ENCODE measurements around the gene LRMDA.

- TF ChIP-seq EZH2phosphoT487 (IDR thresholded peaks at IDR 0.05; ENCODE audit: borderline replicate concordance, low read length) (no peak), EZH2 (IDR thresholded peaks at IDR 0.05; ENCODE audit: low read length, unreplicated experiment) (no peak), CTCF (conservative IDR thresholded peaks at IDR 0.05; ENCODE audit: low read depth, low read length) (no peak)
Measured at GRCh38 chr10:76032700-76033039, 601.2 kb downstream of the LRMDA start.
